Stimulated activated CD4-positive, alpha-beta T cell treated with anti-CD3 and anti-CD28 coated beads, Interleukin-2, amount 100 ng/mL, for 4 hours (primary cell): Measurements from ENCODE around the gene VCL.
"Not testable (repeated sequence)": the region's sequence is repeated elsewhere in the genome, so short reads cannot be mapped to it uniquely, and the experiment has no call there.

Experiments used
- DNase-seq: peaks from one replicate; pipeline ENCODE4 v3.0.0-alpha.2; 2020; ENCODE audit warnings: low read depth

Gene VCL

DNA sequence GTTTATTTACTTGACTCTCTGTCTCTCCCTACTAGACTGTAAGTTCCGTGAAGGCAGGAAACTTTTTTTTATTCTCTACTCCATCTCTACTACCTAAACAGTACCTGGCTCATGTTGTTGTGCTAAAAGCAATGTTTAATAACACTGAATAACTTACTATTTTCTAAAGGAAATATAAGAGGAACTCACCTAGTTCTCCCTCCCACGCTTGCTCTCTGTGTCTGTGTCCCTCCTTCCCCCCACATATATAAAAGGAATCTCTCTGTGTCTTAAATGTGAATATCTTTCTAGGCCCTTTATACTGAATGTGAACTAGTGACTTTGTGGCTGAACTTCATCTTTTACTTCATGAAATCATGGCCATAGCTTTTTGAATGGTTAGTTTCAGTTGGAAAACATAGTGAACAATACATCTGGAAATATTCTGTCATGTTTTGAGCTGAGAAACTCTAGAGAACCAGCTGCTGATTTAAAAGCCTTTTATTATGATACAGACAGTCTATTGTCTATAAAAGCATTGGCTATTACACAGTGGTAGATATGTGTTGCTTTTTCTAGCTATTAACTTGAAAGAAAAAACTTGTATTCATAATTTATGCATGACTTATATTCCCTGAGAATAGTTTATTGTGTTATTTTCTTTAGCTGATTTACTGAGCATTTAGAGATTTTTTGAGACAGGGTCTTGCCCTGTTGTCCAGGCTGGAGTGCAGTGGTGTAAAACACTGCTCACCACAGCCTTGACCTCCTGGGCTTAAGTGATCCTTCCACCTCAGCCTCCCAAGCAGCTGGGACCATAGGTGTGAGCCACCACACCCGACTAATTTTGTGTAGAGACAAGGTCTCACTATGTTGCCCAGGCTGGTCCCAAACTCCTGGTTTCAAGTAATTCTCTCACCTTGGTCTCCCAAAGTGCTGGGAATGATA lies 42.5 kb downstream of the VCL start:
- DNase-seq: no peak

DNA sequence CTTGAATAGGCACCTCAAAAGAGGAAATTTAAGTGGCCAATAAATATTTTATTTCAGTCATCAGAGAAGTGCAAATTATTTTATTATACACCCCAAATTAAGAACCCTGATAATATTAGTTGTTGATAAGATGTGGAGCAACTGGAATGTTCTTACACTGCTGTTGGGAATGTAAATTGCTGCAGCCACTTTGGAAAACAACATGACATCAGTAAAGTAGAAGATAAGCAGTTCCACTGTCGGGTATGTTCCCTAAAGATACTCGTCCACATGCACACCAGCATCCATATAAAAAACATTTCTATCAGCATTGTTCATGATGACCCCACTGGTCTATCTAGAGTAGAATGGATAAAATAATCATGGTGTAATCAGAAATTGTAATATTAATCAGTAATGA lies 46.5 kb downstream of the VCL start:
- no peak for DNase-seq

GRCh38 chr10:74047304-74047703 lies 49.4 kb downstream of the VCL start:
- DNase-seq: no peak

DNA sequence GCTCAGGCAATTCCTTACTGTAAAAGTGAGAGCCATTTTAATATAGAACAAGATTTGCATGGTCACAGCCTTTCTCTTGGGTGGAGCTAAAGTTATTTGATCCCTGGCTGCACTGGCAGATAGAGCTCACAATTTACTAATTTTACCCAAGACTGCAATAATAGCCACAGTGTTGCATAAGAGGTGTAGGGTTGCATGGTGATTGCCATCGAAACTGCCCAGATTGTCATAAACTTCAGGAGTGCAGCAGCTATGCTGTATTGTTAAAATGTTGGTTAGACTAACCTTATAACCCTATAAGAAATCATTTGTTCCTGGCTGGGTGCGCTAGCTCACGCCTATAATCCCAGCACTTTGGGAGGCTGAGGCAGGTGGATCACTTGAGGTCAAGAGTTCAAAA lies 50.0 kb downstream of the VCL start:
- DNase-seq: no peak

DNA sequence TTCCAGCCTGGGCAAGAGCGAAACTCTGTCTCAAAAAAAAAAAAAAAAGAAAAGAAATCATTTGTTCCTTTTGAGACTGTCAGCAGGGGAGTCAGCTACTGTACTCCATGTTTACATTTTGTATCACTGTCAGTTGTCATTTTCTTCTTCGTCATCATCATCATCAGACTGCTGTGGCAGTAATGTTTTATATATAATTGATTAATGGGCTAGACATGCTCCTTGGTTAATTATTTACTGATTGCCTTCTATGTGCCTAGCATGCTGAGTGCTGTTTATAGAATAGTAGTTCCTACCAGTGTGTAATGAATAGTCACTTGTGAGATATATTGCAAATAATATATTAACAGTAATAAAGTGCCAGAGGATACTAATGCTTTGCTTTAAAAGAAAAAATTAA lies 50.5 kb downstream of the VCL start:
- no peak for DNase-seq

DNA sequence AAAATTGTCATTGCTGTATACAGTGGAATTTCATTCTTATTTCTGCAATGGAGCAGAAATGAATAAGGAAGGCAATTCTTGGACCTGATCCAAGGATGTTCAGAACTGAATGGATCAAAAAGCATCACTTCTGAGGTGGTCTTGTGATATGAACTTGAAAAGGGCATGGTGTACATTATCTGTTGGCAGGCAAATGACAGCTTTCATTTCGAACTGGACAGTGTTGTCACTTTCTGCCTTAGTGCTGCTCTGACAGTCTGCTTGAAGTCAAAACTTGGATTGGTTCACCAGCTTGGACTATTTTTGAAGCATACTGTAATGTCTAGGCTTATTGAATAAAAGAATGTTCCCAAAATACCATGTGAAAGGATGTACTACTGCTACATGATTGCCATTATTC lies 52.0 kb downstream of the VCL start:
- DNase-seq: no peak

GRCh38 chr10:74050653-74051052 lies 52.7 kb downstream of the VCL start:
- no peak for DNase-seq

GRCh38 chr10:74051736-74052342 lies 53.9 kb downstream of the VCL start:
- no peak for DNase-seq

- no peak for DNase-seq
Measured at GRCh38 chr10:74052994-74053393, 55.1 kb downstream of the VCL start.

- DNase-seq: no peak
Measured at GRCh38 chr10:74055383-74056049, 57.6 kb downstream of the VCL start.

DNA sequence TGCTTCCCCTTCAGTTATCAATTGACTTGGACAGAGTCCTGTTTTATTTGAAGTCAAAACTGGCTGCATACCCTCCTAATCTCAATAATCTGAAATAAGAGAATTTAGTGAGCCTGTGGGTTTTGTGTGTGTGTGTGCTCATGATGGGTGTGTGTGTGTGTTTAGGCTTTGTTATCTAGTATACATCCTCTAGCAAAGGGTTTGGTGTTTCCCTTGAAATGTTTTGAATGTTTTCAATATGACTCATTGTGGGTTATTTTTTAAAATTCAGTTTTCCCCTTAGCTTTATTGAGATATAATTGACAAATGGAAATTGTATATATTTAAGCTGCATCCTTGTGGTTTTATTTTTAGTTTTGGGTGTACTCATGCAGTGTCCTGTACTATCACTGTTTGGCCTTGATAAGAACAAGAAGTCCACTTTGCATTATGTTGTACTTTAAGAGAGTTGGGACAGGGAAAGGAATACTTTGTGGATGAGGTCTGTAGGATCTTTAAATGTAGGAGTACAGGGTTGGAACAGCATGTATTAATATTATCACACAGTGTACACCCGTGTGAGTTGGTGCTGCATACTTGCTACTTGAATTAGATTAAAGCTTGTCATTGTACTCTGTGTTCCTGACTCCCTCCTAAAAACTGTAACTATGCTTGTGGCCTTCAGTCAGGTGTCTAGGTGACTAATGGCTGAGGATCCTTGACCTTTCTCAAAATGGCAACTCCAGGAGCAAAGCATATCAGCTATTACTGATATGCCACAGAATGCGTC lies 58.3 kb downstream of the VCL start:
- no peak for DNase-seq

DNA sequence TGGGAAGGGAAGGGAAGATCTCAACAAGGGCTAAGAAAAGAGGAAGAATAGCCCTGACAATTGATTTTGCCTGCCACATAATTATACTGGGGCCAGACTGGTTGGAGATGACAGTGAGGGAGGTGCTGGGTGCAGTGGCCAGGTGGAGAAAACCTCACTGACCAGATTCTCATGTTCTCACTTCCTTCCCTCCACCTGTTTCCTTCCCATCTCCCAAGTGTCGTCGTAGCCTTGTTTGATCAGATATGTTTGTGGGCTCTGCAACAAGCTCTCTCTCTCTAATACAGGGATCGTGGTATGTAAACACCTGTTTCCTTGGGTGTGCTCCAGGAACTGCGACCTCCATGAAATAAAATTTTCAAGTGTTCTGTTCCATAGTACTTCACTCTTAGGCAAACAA lies 60.2 kb downstream of the VCL start:
- no peak for DNase-seq

DNA sequence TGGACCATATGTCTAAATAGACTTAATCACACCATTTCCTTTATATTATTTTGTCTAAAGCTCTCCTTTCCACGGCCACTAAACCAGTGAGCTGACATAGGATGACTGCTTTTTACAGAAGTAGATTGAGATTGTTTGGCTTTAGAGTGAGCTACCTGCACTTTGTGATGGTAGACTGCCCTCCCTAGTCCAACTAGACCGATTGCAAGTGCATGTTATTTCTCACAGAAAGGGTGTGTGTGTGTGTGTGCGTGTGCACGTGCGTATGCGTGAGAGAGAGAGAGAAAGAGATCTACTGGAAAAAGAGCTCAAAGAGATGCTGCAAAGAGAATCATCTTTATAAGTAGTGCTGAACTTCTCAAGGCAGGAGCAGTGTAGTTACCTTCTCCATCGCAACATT lies 60.7 kb downstream of the VCL start:
- DNase-seq: no peak

DNA sequence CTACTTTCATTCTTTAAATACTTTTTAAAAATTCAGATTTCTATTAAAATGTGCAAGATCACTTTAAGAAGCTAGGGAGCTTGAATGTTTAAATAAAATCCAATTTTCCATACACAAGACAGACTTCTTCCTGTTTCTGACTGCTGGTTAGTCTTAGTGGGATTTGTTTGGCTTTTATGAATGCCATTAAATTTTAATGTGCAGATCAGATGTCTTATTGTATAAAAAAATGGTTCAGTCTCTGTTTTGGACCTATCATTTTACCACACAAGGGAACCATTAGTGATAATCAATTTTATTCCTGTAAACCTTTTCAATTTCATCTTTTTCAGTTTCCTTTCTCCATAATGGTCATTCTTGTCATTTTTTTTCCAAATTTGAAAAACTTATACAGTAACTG lies 63.2 kb downstream of the VCL start:
- DNase-seq: no peak

- not testable (repeated sequence) for DNase-seq
Measured at GRCh38 chr10:74061978-74062377, 64.1 kb downstream of the VCL start.

GRCh38 chr10:74063256-74063655 lies 65.3 kb downstream of the VCL start:
- DNase-seq: no peak

DNA sequence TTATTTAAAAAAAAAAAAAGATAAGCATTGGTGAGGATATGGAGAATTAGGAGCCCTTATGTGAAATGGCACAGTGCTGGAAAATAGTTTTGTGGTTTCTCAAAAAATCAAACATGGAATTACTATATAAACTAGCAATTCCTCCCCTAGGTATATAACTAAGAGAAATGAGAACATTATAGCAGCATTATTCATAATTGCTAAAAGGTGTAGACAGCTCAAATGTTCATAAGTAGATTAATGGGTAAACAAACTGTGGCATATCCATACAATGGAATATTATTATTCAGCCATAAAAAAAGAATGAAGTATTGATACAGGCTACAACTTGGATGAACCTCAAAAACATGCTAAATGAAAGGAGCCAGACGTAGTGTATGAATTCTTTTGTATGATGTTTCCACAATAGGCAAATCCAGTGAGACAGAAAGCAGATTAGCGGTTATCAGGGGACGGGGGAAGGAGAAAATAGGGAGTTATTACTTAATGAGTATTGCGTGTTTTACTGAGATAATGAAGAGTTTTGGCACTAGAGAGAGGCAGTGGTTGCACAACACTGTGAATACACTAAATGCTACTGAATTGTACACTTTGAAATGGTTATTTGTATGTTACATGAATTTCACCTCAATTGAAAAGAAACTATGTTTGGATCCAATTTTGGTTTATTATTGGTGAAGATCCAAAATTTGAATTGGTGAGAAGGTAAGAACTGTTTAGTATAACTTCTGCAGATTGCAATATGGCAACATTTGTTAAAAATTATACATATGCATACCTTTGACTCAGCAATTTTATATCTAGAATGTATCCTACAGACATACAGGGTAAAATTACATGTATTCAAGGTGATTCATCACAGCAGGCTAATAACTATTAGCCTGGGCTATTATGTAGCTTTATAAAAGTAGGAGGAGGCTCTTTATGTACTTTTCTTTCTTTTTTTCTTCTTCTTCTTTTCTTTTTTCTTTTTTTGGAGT lies 69.7 kb downstream of the VCL start:
- DNase-seq: no peak

DNA sequence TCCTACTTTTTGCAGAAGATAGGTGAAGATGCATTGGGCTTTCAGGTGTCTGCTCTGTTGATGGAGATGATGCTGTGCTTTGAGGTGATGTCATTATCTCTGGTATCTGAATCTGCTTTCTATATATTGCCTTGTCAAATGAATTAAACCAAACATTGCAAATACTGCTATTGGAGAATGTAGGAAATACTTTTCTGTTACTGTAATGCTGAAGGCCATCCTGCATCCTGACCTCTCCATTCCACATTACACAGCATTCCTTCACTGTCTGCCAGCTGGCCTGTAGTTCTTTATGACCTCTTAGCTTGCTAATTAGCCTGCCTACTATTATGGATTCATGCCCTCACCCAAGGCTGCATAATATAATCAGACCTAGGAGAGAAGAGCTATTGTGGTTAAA lies 73.2 kb downstream of the VCL start:
- DNase-seq: no peak

DNA sequence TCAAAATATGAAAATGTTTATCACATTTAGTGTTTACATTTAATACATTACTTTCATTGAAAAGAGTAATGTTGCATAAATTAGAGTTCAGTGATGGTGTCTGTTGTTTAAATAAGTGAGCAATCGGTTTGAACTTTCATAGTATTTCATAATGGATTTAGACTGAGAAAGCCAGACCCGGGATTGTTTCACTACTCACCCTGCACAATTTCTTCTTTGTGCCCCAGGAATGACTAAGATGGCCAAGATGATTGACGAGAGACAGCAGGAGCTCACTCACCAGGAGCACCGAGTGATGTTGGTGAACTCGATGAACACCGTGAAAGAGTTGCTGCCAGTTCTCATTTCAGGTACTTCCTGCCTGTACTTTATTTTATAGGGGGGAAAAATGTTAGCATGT lies 74.6 kb downstream of the VCL start:
- DNase-seq: no peak

- DNase-seq: no peak
Measured at GRCh38 chr10:74075906-74076305, 78.0 kb downstream of the VCL start.

DNA sequence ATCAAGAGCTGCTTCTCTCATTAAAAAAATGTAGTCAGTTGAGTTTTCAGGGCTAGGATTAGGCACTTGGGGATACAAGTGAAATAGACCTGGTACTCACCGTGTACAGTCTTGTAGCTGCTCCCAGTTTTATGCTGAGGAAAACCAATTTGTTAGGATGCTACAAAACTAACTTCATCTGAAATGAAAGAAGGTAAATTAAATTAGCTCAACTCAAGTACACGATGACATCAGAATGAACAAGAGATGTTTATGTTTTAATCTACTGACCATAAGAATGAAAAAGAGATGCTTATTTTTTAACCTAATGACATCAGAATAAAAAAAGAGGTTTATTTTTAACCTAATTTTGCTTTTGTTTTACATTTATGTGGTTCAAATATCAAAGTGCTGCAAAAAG lies 79.0 kb downstream of the VCL start:
- DNase-seq: no peak
